Activated T-cell treated with anti-CD3 and anti-CD28 coated beads for 4 hours (primary cell): ENCODE data around the gene HTR5A.
"Not testable (repeated sequence)": the region's sequence is repeated elsewhere in the genome, so short reads cannot be mapped to it uniquely, and the experiment has no call there.

ENCODE experiments used
- DNase-seq: peaks from one replicate; pipeline ENCODE4 v3.0.0-alpha.2; 2020

The HTR5A gene

GRCh38 chr7:155069992-155070751, at the start of gene HTR5A:
Gene HTR5A (plus strand): TSS chr7:155070324. CDS start chr7:155070900, 576 bp downstream.
- peak; percentile 56 for DNase-seq

GRCh38 chr7:155020996-155021395, 49.1 kb upstream of the HTR5A start:
- DNase-seq, result no peak

GRCh38 chr7:155021699-155022145, 48.4 kb upstream of the HTR5A start:
- DNase-seq, result no peak

DNA sequence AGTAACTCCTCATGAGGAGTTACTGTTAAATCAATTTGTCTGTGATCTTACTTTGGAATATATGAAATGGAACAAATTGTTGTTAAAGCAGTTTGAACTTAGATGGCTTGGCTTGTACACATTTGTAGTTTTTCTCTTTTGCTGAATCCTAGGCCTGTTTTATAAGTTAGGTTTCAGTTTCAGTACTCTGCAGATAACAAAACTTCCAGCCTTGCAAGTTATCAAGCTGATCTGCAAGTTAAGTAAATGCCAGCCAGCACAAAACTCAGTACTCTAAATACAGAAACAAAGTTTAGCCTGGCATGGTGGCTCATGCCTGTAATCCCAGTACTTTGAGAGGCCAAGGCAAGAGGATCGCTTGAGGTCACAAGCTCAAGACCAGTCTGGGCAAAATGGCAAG, 42.2 kb upstream of the HTR5A start:
- no peak for DNase-seq

- no peak for DNase-seq
These were observed 37.1 kb upstream of the HTR5A start for GRCh38 chr7:155032978-155033377.

- not testable (repeated sequence) for DNase-seq
These were observed 35.6 kb upstream of the HTR5A start for GRCh38 chr7:155034495-155034894.

DNA sequence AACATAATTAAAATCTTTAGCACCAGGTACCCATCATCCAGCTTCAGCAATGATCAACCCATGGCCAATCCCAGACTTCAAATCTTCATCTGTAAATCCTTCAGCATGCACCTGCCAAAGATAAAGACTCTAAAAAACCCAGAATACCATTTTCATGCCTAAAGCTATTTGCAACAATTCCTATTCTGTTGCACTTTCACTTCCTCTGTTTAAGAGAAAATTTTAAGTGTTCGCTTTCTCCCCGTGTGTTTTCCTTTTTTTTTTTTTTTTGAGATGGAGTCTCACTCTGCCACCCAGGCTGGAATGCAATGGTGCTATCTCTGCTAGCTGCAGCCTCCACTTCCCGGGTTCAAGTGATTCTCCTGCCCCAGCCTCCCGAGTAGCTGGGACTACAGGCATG, 31.8 kb upstream of the HTR5A start:
- DNase-seq, result no peak

GRCh38 chr7:155043756-155044155, 26.4 kb upstream of the HTR5A start:
- no peak for DNase-seq

DNA sequence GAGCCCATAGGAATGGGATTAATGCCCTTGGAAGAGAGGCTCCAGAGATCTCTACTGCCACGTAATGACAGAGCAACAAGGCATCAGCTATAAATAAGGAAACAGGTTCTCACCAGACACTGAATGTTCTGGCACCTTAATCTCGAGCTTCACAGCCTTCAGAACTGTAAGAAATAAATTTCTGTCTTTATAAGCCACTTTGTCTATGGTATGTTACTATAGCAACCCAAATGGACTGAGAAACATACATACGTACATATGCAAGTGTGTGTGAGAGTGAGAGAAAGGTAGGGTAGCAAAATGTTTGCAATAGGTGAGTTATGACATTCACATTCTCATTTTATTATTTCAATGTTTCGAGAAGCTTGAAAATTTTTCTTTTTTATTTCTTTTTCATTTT, 22.1 kb upstream of the HTR5A start:
- DNase-seq, result no peak

GRCh38 chr7:155051355-155051754, 18.8 kb upstream of the HTR5A start:
- DNase-seq, result no peak

DNA sequence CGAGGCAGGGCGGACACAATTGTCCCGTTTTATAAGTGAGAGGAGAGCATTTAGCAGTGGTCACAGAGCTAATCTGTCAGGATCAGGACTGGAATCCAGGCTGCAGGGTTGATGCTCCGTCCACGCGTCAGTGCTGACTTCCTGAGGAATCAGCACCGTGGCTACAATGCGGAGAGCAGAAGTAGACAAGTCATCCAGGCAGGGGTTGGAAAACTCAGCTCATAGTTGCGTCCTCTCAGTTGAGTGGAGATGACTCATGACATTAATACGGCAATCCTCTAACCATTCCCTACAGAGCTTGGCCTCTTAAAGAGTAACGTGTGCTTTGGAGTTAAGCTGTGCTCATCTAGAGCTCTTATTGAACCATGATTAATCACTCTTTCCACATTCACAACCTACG, 17.1 kb upstream of the HTR5A start:
- DNase-seq, result no peak

GRCh38 chr7:155054761-155055160, 15.4 kb upstream of the HTR5A start:
- DNase-seq, result no peak

DNA sequence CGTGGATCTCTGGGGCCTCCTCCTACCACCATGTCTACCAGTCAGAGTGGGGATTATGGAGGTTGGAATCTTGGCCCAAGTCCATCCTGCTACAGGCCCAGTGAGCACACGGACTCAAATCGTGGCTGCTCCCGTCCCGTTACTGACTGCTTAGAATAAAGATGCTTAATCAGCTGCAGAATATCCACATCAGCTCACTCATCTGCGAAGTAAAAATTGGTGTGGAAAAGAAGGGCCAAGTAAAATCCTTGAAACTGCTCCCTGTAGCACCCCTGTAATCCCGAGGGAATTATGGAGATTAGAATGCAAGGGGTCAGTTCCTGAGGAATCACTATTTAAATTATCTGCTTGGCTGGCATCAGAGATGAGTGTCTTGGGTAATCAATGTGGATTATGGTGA, 13.0 kb upstream of the HTR5A start:
- DNase-seq, result no peak

DNA sequence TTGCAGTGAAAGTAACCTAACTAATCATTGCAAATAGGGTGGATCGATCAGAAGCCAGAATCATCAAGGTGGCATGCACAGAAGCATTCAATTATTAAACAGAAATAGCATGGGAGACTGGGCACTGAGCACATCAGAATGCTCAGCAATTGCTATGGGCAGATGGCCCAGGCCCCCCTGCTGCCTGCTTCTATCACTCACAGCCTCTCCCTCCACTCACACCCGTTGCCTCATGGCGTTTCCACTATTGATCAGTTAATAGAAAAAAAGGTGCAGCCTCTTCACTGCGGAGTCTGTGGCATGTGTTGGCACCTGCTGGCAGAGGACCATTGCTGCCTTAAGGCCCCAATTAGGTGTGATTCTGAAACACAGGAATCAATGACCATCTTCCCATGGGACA, 11.2 kb upstream of the HTR5A start:
- no peak for DNase-seq

- DNase-seq, result no peak
These were observed 10.4 kb upstream of the HTR5A start for GRCh38 chr7:155059703-155060102.

- no peak for DNase-seq
These were observed 7.7 kb upstream of the HTR5A start for GRCh38 chr7:155062411-155062810.

- DNase-seq, result no peak
These were observed 5.9 kb upstream of the HTR5A start for GRCh38 chr7:155064186-155064585.

GRCh38 chr7:155066417-155066950, 3.6 kb upstream of the HTR5A start:
- no peak for DNase-seq

- DNase-seq, result no peak
These were observed 1.1 kb downstream of the HTR5A start for GRCh38 chr7:155071121-155071651.

GRCh38 chr7:155071916-155072571, 1.9 kb downstream of the HTR5A start:
- no peak for DNase-seq

DNA sequence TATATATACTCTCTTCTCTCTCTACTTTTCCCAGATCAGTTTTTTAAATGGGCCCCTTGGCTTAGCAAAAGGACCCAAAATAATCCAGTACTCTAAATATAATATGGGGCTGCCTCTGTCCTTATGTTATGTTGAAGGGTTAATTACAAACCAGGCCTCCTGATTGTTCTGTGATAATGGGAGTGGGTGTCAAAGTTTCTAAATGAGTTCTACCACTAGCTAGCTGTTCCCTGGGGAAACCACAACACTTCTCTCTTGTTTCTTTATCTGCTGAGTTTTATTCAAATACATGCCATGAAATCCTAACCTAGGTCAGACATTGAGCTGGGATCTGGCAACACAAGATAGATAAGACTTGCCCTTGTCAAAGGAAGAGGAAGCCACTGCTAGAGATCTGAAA, 3.8 kb downstream of the HTR5A start:
- DNase-seq, result no peak

DNA sequence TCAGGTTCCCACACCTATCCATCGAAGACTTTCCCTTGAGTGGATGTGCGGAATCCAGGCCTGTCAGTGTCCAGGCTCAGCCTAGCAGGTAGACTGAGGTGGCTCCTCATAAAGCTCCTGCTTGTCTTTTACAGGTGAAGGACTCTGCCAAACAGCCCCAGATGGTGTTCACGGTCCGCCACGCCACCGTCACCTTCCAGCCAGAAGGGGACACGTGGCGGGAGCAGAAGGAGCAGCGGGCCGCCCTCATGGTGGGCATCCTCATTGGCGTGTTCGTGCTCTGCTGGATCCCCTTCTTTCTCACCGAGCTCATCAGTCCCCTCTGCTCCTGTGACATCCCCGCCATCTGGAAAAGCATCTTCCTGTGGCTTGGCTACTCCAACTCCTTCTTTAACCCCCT, 13.9 kb downstream of the HTR5A start:
- DNase-seq, result no peak

GRCh38 chr7:155084969-155085368, 14.8 kb downstream of the HTR5A start:
- DNase-seq, result no peak

- peak; percentile 21 for DNase-seq
These were observed 20.6 kb downstream of the HTR5A start for GRCh38 chr7:155090684-155091083.
